Stimulated activated CD8-positive, alpha-beta memory T cell treated with anti-CD3 and anti-CD28 coated beads, Interleukin-7, amount 100 ng/mL, for 4 hours (primary cell): ENCODE data around the gene CREM.
"Not testable (repeated sequence)": the region's sequence is repeated elsewhere in the genome, so short reads cannot be mapped to it uniquely, and the experiment has no call there.

Source experiments
- DNase-seq, 2 donors: peaks; one replicate each; pipeline ENCODE4 v3.0.0-alpha.2; 2020; ENCODE audit warnings: low read depth in 2 of 2

CREM gene

GRCh38 chr10:35126530-35127288 lies at the start of gene CREM:
Gene CREM (plus strand): TSS chr10:35126846. CDS start chr10:35137836, 10,990 bp downstream.
- peak; percentile 99 for DNase-seq

DNA sequence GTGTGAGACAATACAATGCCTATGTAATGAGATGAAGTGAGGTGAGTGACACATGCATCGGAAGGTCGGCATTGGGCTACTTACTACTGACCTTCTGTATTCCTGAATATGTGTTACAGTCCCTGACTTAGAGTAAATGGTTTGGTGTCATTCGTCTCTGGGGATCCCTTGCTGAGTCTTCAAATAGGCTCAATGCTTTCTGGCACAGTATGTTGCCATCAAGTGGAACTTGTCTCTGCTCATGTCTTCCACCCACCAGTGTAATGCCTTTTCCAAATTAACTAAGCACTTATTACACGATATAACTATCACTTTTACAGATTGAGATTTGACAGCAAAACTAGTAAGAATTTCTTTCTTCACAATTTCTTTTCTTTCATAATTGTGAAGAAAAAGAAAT lies 47.4 kb upstream of the CREM start:
- no peak for DNase-seq

DNA sequence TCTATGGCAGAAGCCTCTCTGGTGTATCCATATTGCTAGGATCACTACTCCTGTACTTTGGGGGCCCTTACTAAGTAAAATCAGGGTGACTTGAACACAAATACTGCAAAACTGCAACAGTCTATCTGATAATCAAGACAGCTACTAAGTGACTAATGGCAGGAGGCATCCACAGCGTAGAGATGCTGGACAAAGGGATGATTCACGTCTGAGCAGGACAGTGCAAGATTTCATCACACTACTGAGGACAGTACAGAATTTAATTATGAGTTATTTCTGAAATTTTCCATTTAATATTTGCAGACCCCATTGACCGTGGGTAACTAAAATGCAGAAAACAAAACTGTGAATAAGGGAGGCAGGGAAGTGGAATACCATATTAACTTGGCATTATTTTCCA lies 46.9 kb upstream of the CREM start:
- DNase-seq, result no peak

- DNase-seq, result not testable (repeated sequence)
Observed at GRCh38 chr10:35080261-35080660, 46.4 kb upstream of the CREM start.

DNA sequence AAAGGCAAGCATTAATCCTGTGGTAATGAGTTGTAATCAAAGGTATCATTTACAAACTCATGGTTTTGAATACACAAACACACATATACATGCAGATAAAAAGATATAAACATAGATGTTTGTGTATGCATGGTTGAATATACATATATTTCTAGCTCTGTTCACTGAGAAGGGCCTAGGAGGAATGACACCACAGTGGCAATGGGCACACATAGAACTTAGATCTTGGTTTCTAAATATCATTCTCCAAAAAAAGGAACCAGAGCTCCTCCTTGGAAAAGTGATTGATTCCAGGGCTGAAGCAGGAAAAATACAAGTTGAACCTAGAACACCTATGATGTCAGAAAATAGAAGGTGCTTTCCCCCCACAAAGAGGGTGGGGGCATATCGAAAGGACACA lies 43.4 kb upstream of the CREM start:
- no peak for DNase-seq

- no peak for DNase-seq
Observed at GRCh38 chr10:35089611-35090161, 37.0 kb upstream of the CREM start.

DNA sequence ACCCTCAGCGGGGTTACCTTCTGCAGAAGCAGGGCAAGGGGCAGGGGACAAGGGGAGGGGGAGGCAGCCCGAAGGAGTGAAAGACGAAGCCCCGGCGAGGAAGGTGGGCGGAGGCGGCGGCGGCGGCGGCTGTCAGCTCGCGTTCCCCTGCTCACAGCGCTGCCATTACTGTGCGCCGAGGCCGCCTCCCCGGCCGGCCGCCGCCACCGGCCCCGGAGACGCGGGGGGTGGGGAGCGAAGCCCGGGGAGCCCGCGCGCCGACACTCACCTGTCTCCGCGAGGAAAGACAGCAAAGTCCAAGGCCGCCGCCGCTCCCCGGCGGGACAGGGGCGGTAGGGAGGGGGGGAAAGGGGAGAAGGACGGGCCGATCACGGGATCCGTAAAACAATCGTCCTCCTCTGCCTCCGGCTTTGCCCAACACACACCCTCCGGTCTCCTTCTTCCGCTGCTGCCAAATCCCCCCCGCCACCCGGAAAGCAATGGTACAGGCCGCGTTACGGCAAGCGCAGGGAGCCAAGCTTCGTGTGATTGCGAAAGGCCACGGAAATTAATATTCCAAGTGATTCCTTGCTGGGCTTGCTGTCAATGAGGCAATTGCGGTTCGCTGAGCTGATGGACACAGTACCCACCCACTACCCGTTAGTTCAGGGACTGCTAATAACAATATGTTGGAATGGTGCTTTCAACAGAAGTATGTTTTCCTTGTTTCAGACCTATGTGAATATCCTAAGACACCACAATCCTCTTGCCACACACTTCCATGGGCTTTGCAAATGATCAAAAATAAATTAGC lies 36.3 kb upstream of the CREM start, which contains the start of gene CUL2:
Gene CUL2, minus strand, starts transcription at position 180 of the 793 bp plus-strand sequence. CDS start 19,024 bp downstream, outside the sequence.
- DNase-seq, result peak; percentile 84 to 88

DNA sequence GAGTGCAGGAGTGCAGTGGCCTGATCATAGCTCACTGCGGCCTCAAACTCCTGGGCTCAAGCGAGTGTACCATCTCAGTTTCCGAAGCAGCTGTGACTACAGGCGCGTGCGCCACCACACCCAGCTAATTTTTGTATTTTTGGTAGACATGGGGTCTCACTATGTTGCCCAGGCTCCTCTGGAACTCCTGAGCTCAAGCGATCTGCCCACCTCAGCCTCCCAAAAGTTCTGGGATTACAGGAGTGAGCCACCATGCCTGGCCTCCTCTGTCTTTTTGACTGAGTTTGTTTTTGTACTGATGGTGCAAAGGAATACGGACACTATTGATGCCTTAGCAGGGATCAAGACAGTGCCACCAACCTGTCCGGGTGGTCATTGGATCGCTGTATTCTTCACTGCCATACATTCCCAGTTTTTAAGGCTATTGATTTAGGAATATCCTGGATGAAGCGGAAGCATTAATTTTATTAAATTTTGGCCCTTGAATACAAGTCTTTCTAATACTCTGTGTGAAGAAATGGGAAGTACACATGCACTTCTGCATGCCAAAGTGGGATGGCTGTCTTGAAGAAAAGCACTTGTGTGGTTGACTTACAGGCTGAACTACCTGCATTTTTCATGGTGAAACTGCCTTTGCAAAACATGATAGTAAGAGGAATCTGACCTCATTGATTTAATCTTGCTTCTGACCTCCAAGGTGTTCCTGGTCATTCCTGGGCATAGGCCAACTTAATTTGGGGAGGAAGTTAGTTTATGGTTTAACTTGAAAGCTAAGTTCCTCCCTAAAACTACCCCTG lies 34.5 kb upstream of the CREM start:
- DNase-seq, result no peak

DNA sequence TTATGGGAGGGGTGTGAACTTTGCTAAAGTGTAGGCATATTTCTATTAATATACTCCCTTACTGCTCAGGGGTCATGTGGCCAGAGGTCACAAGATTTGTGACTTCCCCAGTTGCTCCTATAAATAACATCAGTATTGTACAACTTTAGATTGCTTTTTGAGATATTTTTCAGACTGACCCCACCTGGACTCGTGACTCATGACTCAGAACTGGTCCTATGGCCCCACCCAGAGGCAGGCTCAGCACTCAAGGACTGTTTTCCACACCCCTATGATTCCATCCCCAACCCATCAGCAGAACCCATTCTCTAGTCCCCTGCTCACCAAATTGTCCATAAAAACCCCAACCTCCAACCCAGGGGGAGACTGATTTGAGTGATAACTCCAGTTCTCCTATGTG lies 33.8 kb upstream of the CREM start:
- DNase-seq, result no peak

DNA sequence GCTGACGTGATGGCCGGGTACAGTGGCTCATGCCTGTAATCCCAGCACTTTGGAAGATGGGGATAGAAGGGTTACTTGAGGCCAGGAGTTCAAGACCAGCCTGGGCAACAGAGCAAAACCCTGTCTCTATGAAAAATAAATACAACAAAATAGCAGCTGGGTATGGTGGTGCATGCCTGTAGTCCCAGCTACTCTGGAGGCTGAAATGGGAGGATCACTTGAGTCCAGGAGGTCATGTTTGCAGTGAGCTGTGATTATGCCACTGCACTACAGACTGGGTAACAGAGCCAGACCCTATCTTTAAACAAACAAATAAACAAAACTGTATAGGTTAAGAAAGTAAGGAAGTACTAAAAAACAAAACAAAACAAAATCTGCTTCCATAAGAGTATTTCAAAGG lies 30.3 kb upstream of the CREM start:
- DNase-seq, result no peak

- no peak for DNase-seq
Observed at GRCh38 chr10:35097510-35097909, 29.1 kb upstream of the CREM start.

DNA sequence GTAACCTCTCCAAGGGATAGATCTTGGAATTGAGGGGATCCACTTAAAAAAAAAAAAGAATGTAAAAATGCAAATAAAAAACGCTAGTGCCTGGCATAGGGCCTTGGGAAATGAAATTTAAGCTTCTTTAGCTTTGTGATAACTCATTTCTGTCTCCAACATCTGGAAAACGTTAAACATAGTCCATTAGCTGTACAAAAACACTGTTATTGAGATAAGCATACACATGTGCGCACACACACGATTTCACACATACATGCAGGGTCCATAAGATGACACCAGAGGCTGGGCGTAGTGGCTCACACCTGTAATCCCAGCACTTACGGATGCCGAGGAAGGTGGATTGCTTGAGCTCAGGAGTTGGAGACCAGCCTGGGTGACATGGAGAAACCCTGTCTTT lies 22.8 kb upstream of the CREM start:
- no peak for DNase-seq

DNA sequence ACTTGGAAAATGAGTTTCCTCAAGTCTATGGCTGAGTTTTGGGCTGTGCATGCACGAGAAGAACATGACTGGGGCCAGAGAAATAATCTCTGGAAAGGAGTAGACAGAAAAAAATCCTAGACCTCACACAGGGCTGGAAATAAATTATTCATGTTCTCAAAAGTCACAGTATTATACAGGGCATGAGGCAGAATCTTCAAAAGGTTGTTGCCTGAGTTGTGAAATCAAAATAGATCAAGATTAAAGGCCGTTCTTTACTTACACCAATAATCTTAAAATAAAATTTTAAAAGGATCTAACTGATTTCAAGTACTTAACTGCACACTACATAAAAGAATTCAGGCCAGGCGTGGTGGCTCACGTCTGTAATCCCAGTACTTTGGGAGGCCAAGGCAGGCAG lies 14.1 kb upstream of the CREM start:
- DNase-seq, result no peak

DNA sequence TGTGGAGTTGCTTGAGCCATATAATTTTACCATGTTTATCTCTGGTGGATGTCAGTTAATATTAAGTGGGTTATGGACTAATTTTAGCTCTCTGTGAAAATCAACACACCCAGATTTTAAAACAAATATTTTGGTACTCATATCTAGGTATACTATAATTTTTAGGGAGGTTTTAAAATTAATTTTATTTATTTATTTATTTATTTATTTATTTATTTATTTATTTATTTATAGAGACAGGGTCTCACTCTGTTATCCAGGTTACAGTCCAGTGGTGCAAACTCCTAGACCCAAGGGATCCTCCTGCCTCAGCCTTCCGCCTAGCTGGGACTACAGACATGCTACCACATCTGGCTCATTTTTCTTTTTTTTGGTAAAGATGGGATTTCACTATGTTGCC lies 7.3 kb upstream of the CREM start:
- DNase-seq, result no peak

DNA sequence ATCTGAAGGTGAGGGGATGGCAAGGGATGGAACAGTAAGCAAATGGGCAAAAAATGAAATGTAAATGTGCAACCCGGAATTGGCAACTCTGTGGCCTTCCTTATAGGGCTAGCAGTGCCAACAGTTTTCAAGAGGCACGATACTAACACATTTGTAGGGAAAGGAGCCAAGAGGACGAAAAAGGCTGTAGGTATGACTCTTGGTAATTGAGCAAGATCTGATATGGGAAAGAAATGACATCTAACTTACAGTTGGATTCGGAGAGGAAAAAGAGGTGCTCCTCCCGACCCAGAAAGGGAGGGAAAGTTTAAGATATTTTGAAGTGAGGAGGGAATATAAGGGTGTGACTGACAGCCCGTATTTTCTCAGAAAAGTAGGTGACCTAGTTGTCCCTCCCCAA lies 2.1 kb upstream of the CREM start:
- no peak for DNase-seq

DNA sequence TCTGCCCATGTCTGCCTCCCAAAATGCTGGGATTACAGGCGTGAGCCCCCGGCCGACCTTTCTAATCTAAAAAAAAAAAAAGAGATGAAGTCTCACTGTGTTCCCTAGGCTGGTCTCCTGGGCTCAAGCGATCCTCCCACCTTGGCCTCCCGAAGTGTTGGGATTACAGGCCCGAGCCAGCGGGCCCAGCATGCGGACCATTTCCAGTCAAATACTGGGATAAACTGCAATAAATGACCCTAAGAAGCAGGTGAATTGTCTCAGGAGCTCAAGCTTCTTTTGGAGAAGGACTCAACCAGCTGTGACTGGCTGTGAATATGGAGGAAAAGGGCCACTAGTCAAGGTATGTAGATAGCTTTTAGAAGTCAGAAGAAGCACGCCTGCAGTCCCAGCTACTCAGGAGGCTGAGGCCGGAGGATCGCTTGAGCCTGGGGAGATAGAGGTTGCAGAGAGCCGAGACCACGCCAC lies 550 bp upstream of the CREM start:
- no peak for DNase-seq

GRCh38 chr10:35127289-35127891 lies 744 bp downstream of the CREM start:
- peak; percentile 26 to 57 for DNase-seq

DNA sequence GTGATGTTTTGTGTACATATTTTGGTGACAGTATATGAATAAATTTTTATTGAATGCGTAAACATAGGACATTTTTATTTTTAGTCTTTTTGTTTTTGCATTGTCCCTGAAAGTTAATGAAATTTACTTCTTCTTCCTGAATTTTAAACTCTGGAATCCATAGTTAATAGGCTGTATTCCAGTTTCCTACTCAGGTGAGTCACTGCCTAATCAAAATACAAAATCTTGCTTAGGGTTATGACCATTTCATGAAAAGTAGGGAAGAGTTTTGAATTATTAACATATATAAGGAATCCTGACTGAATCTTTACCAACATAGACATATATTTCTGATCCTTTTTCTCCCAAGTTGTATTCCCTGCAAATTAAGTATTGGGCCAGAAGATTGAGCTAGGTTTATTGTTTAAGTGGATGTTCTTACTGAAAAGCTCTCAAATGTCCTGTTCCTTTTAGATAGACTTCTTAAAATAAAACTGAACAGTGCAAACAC lies 2.6 kb downstream of the CREM start:
- no peak for DNase-seq

GRCh38 chr10:35130663-35131062 lies 4.0 kb downstream of the CREM start:
- DNase-seq, result no peak

DNA sequence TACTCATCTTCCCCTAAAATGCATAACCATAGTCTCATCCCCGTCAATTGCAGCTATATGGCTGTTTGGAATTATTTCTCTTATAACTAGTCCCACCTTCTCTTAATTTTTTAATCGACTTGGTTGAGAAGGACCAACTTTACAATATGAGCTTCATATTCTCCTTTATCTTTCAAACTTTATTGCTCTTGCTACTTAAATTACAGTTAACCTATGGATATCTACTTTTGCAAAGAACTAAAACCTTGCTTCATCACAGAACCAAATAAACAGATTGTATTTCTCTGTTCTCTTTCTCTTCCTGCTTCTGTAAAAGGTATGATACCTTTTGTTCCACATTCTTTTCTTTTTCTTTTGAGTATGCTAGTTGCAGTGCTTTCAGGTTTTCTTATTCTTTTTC lies 6.1 kb downstream of the CREM start:
- DNase-seq, result no peak

GRCh38 chr10:35133586-35133985 lies 6.9 kb downstream of the CREM start:
- DNase-seq, result no peak
